Transverse colon (tissue), 4 donors: ENCODE measurements around the gene NPPB. TPM values are rescaled to one million over a fixed set of nuclear protein-coding genes. Genes with fewer than 3 reads are reported as not detected.

Experiments
- DNase-seq: peaks from one replicate; pipeline ENCODE4 v3.0.0-alpha.2; 2019
- H3K27ac ChIP-seq, 4 donors: fragments of 200-600 bp; sonication (generic); 2 replicates each; pipeline ENCODE4 v1.5.1; 2016 to 2018; ENCODE audit warnings: inconsistent platforms in 4 of 4
- H3K27me3 ChIP-seq: fragments of 200-600 bp; sonication (generic); 2 replicates; pipeline ENCODE4 v1.5.1; 2017; ENCODE audit warnings: inconsistent platforms
- H3K36me3 ChIP-seq, 4 donors: fragments of 200-600 bp; sonication (generic); 2 replicates each; pipeline ENCODE4 v1.5.1; 2017 to 2019; ENCODE audit warnings: inconsistent platforms in 4 of 4
- H3K4me1 ChIP-seq, 4 donors: fragments of 200-600 bp; sonication (generic); 2 replicates each; pipeline ENCODE4 v1.5.1; 2017 to 2020; ENCODE audit warnings: inconsistent platforms in 4 of 4
- H3K4me3 ChIP-seq, 4 donors: fragments of 200-600 bp; sonication (generic); 1 replicate in 1 of 4; 2 replicates in 3 of 4; pipeline versions ENCODE4 v1.5.1 to v1.6.1; 2017 to 2019; ENCODE audit warnings: inconsistent platforms in 4 of 4
- H3K9me3 ChIP-seq, 2 donors: fragments of 200-600 bp; sonication (generic); 2 replicates each; pipeline ENCODE4 v1.5.1; 2017 to 2019; ENCODE audit warnings: inconsistent platforms in 2 of 2
- EP300 ChIP-seq: sonication (generic); formaldehyde crosslinking; IDR thresholded peaks from one replicate; pipeline ENCODE4 v1.6.1; 2017; ENCODE audit warnings: antibody characterized with exemption, low read depth
- POLR2A ChIP-seq: fragments of 450-650 bp; IDR thresholded peaks from one replicate; pipeline ENCODE4 v1.6.1; 2016; ENCODE audit warnings: antibody characterized with exemption, mild to moderate bottlenecking, moderate library complexity
- POLR2AphosphoS5 ChIP-seq, 3 donors: sonication (generic); formaldehyde crosslinking; IDR thresholded peaks; one replicate each; pipeline ENCODE4 v1.6.1; 2016; ENCODE audit warnings: antibody characterized with exemption in 3 of 3
- WGBS, 2 donors: methylation state at CpG; one replicate each; pipeline ENCODE4 v1.1.5; 2018; ENCODE audit warnings: low coverage in 1 of 2; 5-methylcytosine and 5-hydroxymethylcytosine counted together
- in situ Hi-C, 4 donors: fragments of 200-750 bp; cut with MboI; loops; one replicate each; pipeline versions ENCODE4 v1.15.0 to v1.15.1; 2017; ENCODE audit warnings: low sequenced_read_pairs in 3 of 4, low pct_ligation_motif_present in 1 of 4, low pct_unique_long_range_greater_than_20kb in 1 of 4
- intact Hi-C: fragments of 100-400 bp; cut with DNase I; formaldehyde crosslinking; loops from one replicate; pipeline ENCODE4 v1.15.1; 2023; ENCODE audit warnings: low total_unique reads
- total RNA-seq, 4 donors: library from RNA; depleted of rRNA; stranded (reverse); fragments of >200 nt; gene quantifications; one replicate each; pipeline ENCODE4 v1.1.0, GENCODE V29; 2016
- TF ChIP-seq, protein P1 (sequence below), 5 experiments: fragments of 200-600 bp in 3 of 5; fragments of 450-650 bp in 2 of 5; sonication (generic) in 3 of 5; IDR thresholded peaks; 1 replicate in 2 of 5; 2 replicates in 3 of 5; pipeline ENCODE4 v1.5.1; 2016 to 2017; ENCODE audit warnings: antibody characterized with exemption in 5 of 5, inconsistent platforms in 3 of 5, mild to moderate bottlenecking in 2 of 5, moderate library complexity in 1 of 5

NPPB gene
- total RNA-seq, 4 donors from 2014 or later, result not detected

DNA sequence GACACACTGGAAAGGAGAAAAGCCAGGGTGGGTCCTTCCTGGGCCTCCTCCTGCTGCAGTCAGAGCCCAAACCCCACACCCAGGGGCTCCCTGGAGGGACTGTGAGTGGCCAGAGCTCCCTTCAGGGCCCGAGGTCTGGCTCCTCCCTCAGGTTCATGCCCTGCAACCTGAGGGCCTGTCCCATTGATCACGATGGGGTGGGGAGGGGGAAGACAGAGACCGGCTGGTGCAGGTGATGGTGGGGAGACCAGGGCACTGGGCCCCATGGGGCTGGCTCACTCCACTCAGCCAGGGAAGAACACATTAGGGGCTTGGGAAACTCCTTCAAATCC, 30.1 kb upstream of the NPPB start:
- intact Hi-C loops, result no loop called here
- no peaks in the 10 kb centered on the region for H3K9me3 ChIP-seq
- WGBS, 2 donors, result 41% methylated on average over 3 of the region's 3 CpGs; no CpG with 5 or more reads in 1 of the 2 donors
- TF ChIP-seq POLR2AphosphoS5 (IDR thresholded peaks at IDR 0.05) (no peak), EP300 (no peak), POLR2A (no peak)
- H3K4me1 ChIP-seq, result no peaks in the 10 kb centered on the region
- DNase-seq, result no peak
- no peaks in the 10 kb centered on the region for H3K36me3 ChIP-seq
- in situ Hi-C loops, result no loop called here
- H3K4me3 ChIP-seq, result no peak overlapping the region
- peaks cover 11% of the 10 kb centered on the region for H3K27me3 ChIP-seq
- no peak overlapping the region for H3K27ac ChIP-seq

DNA sequence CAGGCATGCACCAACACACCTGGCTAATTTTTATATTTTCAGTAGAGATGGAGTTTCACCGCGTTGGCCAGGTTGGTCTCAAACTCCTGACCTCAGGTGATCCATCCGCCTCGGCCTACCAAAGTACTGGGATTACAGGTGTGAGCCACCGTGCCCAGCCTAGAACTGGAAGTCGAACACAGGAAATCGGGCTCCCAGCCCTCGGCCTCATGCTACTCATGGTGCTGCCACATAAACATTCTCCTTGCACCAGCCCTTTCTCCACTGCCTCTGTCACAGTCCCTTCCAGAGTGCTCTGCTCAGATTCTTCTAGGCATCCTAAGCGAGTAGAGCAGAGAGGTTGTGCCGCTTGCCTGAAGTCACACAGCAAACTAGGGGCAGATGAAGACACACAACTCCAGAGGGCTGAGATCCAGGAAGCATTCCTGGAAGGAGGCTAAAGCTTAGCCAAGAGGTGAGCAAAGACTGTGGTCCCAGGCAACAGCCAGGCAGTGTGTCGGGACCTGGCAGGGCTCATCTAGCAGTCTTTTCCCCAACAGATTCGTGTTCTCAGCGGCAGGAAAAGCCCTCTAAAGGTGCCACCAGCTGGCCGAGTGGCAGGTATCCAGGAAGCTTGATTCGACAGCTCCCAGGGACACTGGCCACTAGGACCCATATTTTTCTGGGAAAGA, 29.6 kb upstream of the NPPB start:
- 80 to 92% methylated on average over 7 to 15 of the region's 15 CpGs for WGBS, 2 donors

GRCh38 chr1:11887666-11888007, 28.9 kb upstream of the NPPB start:
- Histone ChIP-seq H3K4me3 (no peak overlapping the region), H3K9me3 (no peaks in the 10 kb centered on the region), H3K27me3 (peaks cover 8% of the 10 kb centered on the region), H3K4me1 (peaks cover 0 to 3% (median 0%) of the 10 kb centered on the region in 4 donors), H3K36me3 (no peaks in the 10 kb centered on the region), H3K27ac (no peak overlapping the region)
- TF ChIP-seq POLR2AphosphoS5 (IDR thresholded peaks at IDR 0.05), result no peak
- TF ChIP-seq EP300, result no peak
- no peak for TF ChIP-seq POLR2A
- TF ChIP-seq, protein P1, sequence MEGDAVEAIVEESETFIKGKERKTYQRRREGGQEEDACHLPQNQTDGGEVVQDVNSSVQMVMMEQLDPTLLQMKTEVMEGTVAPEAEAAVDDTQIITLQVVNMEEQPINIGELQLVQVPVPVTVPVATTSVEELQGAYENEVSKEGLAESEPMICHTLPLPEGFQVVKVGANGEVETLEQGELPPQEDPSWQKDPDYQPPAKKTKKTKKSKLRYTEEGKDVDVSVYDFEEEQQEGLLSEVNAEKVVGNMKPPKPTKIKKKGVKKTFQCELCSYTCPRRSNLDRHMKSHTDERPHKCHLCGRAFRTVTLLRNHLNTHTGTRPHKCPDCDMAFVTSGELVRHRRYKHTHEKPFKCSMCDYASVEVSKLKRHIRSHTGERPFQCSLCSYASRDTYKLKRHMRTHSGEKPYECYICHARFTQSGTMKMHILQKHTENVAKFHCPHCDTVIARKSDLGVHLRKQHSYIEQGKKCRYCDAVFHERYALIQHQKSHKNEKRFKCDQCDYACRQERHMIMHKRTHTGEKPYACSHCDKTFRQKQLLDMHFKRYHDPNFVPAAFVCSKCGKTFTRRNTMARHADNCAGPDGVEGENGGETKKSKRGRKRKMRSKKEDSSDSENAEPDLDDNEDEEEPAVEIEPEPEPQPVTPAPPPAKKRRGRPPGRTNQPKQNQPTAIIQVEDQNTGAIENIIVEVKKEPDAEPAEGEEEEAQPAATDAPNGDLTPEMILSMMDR (IDR thresholded peaks at IDR 0.05), result no peak
- intact Hi-C loops (no loop called here), in situ Hi-C loops (no loop called here)
- WGBS, 2 donors, result 58% methylated on average over 7 of the region's 7 CpGs; no CpG with 5 or more reads in 1 of the 2 donors
- no peak for DNase-seq

More for the DNA sequence above, 29.6 kb upstream of the NPPB start:
- peaks cover 11% of the 10 kb centered on the region for H3K27me3 ChIP-seq
- in situ Hi-C loops, result no loop called here
- intact Hi-C loops, result no loop called here
- TF ChIP-seq EP300 (no peak), POLR2AphosphoS5 (IDR thresholded peaks at IDR 0.05) (no peak), POLR2A (no peak)
- TF ChIP-seq, protein P1 (IDR thresholded peaks at IDR 0.05), result no peak
- no peaks in the 10 kb centered on the region for H3K4me1 ChIP-seq
- H3K9me3 ChIP-seq, result no peaks in the 10 kb centered on the region
- no peak overlapping the region for H3K4me3 ChIP-seq
- no peak for DNase-seq
- no peaks in the 10 kb centered on the region for H3K36me3 ChIP-seq
- H3K27ac ChIP-seq, result no peak overlapping the region

- Histone ChIP-seq H3K9me3 (no peaks in the 10 kb centered on the region), H3K36me3 (no peaks in the 10 kb centered on the region), H3K27ac (no peak overlapping the region), H3K4me3 (no peak overlapping the region), H3K4me1 (peaks cover 0 to 3% (median 0%) of the 10 kb centered on the region in 4 donors), H3K27me3 (peaks cover 3% of the 10 kb centered on the region)
- in situ Hi-C loops (no loop called here), intact Hi-C loops (no loop called here)
- 83% methylated on average over 19 of the region's 19 CpGs; no CpG with 5 or more reads in 1 of the 2 donors for WGBS, 2 donors
- TF ChIP-seq, protein P1 (IDR thresholded peaks at IDR 0.05), result no peak
- TF ChIP-seq POLR2A (no peak), POLR2AphosphoS5 (IDR thresholded peaks at IDR 0.05) (no peak), EP300 (no peak)
- DNase-seq, result no peak
Measured at GRCh38 chr1:11886986-11887665, 28.4 kb upstream of the NPPB start.
